ENCODE data around the gene SIGLEC1. TPM values are rescaled to one million over a fixed set of nuclear protein-coding genes. Genes with fewer than 3 reads are reported as not detected.

The SIGLEC1 gene
- total RNA-seq, 1 donor, result under 0.01 TPM

GRCh38 chr20:3714092-3714491, 1.7 kb upstream of the SIGLEC1 start:
- H4K20me1 ChIP-seq (ENCODE audit: insufficient read depth, low read length), result no peaks in the 10 kb centered on the region
- H3K27ac ChIP-seq (ENCODE audit: low read depth, low read length), result no peak overlapping the region
- no peak overlapping the region for H3K4me3 ChIP-seq (ENCODE audit: insufficient read depth, low read length)
- H3K9me3 ChIP-seq (ENCODE audit: low read depth, low read length), result no peaks in the 10 kb centered on the region
- peak; percentile 5 for DNase-seq (ENCODE audit: insufficient read length, low spot score, missing footprints)
- no peaks in the 10 kb centered on the region for H3K36me3 ChIP-seq (ENCODE audit: insufficient read depth, low read length)
- no peaks in the 10 kb centered on the region for H3K27me3 ChIP-seq (ENCODE audit: insufficient read depth, low read length)
- H3K4me2 ChIP-seq (ENCODE audit: insufficient read depth, low read length), result no peak overlapping the region
- H3K4me1 ChIP-seq (ENCODE audit: insufficient read depth, low read length), result no peaks in the 10 kb centered on the region
- no peaks in the 10 kb centered on the region for H3K79me2 ChIP-seq (ENCODE audit: insufficient read depth, low read length)
- H2AFZ ChIP-seq (ENCODE audit: low read length), result no peak overlapping the region
- TF ChIP-seq CTCF (IDR thresholded peaks at IDR 0.05; ENCODE audit: extremely low read depth, low read depth, low read length), result no peak

GRCh38 chr20:3711484-3711941, 887 bp downstream of the SIGLEC1 start:
- no peaks in the 10 kb centered on the region for H3K79me2 ChIP-seq (ENCODE audit: insufficient read depth, low read length)
- no peak overlapping the region for H3K4me2 ChIP-seq (ENCODE audit: insufficient read depth, low read length)
- H2AFZ ChIP-seq (ENCODE audit: low read length), result no peak overlapping the region
- H3K27ac ChIP-seq (ENCODE audit: low read depth, low read length), result no peak overlapping the region
- no peaks in the 10 kb centered on the region for H3K4me1 ChIP-seq (ENCODE audit: insufficient read depth, low read length)
- no peaks in the 10 kb centered on the region for H4K20me1 ChIP-seq (ENCODE audit: insufficient read depth, low read length)
- DNase-seq (ENCODE audit: insufficient read length, low spot score, missing footprints), result peak; percentile 73
- no peak overlapping the region for H3K4me3 ChIP-seq (ENCODE audit: insufficient read depth, low read length)
- TF ChIP-seq CTCF (IDR thresholded peaks at IDR 0.05; ENCODE audit: extremely low read depth, low read depth, low read length), result no peak
- no peaks in the 10 kb centered on the region for H3K36me3 ChIP-seq (ENCODE audit: insufficient read depth, low read length)
- no peaks in the 10 kb centered on the region for H3K9me3 ChIP-seq (ENCODE audit: low read depth, low read length)
- no peaks in the 10 kb centered on the region for H3K27me3 ChIP-seq (ENCODE audit: insufficient read depth, low read length)

- Histone ChIP-seq H3K36me3 (ENCODE audit: insufficient read depth, low read length) (no peaks in the 10 kb centered on the region), H3K9me3 (ENCODE audit: low read depth, low read length) (no peaks in the 10 kb centered on the region), H3K27me3 (ENCODE audit: insufficient read depth, low read length) (no peaks in the 10 kb centered on the region), H3K4me2 (ENCODE audit: insufficient read depth, low read length) (no peak overlapping the region), H3K4me1 (ENCODE audit: insufficient read depth, low read length) (no peaks in the 10 kb centered on the region), H2AFZ (ENCODE audit: low read length) (no peak overlapping the region), H3K4me3 (ENCODE audit: insufficient read depth, low read length) (no peak overlapping the region), H3K79me2 (ENCODE audit: insufficient read depth, low read length) (no peaks in the 10 kb centered on the region), H4K20me1 (ENCODE audit: insufficient read depth, low read length) (no peaks in the 10 kb centered on the region), H3K27ac (ENCODE audit: low read depth, low read length) (no peak overlapping the region)
- TF ChIP-seq CTCF (IDR thresholded peaks at IDR 0.05; ENCODE audit: extremely low read depth, low read depth, low read length), result peak; percentile 86
- peak; percentile 97 for DNase-seq (ENCODE audit: insufficient read length, low spot score, missing footprints)
These were observed 1.5 kb downstream of the SIGLEC1 start for GRCh38 chr20:3710703-3711483.

- Histone ChIP-seq H3K9me3 (ENCODE audit: low read depth, low read length) (no peaks in the 10 kb centered on the region), H3K27ac (ENCODE audit: low read depth, low read length) (no peak overlapping the region), H3K27me3 (ENCODE audit: insufficient read depth, low read length) (no peaks in the 10 kb centered on the region), H3K4me2 (ENCODE audit: insufficient read depth, low read length) (no peak overlapping the region), H3K4me3 (ENCODE audit: insufficient read depth, low read length) (no peak overlapping the region), H4K20me1 (ENCODE audit: insufficient read depth, low read length) (no peaks in the 10 kb centered on the region), H2AFZ (ENCODE audit: low read length) (no peak overlapping the region), H3K4me1 (ENCODE audit: insufficient read depth, low read length) (no peaks in the 10 kb centered on the region), H3K36me3 (ENCODE audit: insufficient read depth, low read length) (no peaks in the 10 kb centered on the region), H3K79me2 (ENCODE audit: insufficient read depth, low read length) (no peaks in the 10 kb centered on the region)
- peak; percentile 60 for DNase-seq (ENCODE audit: insufficient read length, low spot score, missing footprints)
- TF ChIP-seq CTCF (IDR thresholded peaks at IDR 0.05; ENCODE audit: extremely low read depth, low read depth, low read length), result no peak
These were observed 2.4 kb downstream of the SIGLEC1 start for GRCh38 chr20:3710011-3710466.

Data from osteoblast (primary cell).